GM12892 (cell line): Measurements from ENCODE around the gene DTD1.

Source experiments
- DNase-seq: peaks from one replicate; pipeline ENCODE4 v3.0.0; 2011; ENCODE audit not compliant: insufficient read length
- FAIRE-seq: peaks from 2 replicates; lab custom pipeline; 2011; peaks lifted over from hg19 to GRCh38; lab: Jason Lieb, UNC
- POLR2A ChIP-seq: IDR thresholded peaks from 2 replicates; pipeline ENCODE4 v1.6.1; 2011; ENCODE audit warnings: low read depth, low read length, control low read depth
- POLR2AphosphoS5 ChIP-seq: IDR thresholded peaks from 2 replicates; pipeline ENCODE4 v1.6.1; 2011; ENCODE audit warnings: low read depth, low read length, control low read depth
- TAF1 ChIP-seq: IDR thresholded peaks from 2 replicates; pipeline ENCODE4 v1.6.1; 2011; ENCODE audit warnings: low read depth, mild to moderate bottlenecking, control low read depth, low read length, borderline replicate concordance

The DTD1 gene

DNA sequence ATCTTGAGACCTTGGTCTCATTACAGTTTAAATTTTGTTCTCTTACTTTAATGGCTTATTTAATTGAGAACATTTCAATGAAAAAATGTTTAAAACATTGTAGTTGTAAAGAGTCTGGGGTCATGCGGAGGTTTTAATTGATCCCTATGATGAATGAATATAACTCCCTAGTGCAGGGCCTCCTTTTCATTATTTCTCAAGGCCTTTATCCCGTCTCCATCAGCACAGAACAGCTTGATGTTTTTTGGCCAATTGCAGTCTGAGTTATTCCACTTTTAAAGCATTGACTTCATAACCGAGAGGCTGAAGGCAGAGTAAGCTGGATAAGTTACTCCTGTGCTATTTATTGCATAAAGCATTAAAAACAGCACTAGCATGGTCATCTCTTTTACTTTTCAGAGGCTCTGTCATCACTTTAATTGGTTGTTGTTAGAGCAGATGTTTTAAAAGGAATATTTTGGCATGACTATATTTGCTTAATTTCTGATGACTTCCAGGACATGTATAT is 83.4 kb downstream of the DTD1 start:
- FAIRE-seq (no peak), DNase-seq (no peak)
- TF ChIP-seq POLR2AphosphoS5 (no peak), TAF1 (no peak), POLR2A (no peak)

DNA sequence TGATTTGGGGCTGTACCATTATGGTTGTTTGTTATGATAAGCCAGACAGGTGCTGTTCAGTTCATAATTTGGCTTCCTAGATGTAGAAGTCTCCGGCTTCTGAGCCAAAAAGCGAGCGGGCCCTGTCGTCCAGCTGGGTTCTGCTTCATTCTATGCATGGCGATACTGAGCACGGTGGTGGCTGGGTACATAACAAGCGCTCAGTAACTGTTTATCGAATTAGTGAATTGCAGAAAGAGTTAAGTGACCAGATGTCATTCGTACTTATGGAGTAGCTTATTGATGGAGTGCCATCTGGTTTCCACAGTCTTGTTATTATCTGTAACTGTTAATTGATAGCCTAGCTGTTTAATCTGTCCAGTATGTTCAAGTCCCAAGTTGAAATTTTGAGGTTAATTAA is 85.0 kb downstream of the DTD1 start:
- FAIRE-seq = no peak
- TF ChIP-seq TAF1 (no peak), POLR2A (no peak), POLR2AphosphoS5 (no peak)
- no peak for DNase-seq

DNA sequence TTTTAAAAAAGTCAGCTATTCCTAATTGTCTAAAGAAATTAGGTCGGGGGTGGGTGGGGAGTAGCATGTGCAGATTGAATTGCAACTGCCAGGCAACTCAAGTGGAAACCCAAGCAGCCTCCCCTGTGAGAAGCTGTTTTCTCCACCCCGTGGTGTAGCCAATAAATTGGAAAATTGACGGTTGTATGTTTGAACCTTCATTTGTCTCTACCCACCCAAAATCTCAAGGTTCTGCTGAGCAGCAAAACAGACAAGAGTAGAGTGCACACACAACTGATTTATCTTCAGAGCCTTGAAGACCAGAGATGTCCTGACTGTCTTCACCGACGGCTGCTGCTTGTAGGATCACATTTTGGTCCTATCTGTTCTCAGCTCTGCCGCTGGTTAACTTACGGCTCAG is 88.5 kb downstream of the DTD1 start:
- TF ChIP-seq POLR2A (no peak), POLR2AphosphoS5 (no peak), TAF1 (no peak)
- DNase-seq (no peak), FAIRE-seq (no peak)

GRCh38 chr20:18677126-18677525 is 89.3 kb downstream of the DTD1 start:
- TF ChIP-seq TAF1 (no peak), POLR2AphosphoS5 (no peak), POLR2A (no peak)
- FAIRE-seq (no peak), DNase-seq (no peak)

DNA sequence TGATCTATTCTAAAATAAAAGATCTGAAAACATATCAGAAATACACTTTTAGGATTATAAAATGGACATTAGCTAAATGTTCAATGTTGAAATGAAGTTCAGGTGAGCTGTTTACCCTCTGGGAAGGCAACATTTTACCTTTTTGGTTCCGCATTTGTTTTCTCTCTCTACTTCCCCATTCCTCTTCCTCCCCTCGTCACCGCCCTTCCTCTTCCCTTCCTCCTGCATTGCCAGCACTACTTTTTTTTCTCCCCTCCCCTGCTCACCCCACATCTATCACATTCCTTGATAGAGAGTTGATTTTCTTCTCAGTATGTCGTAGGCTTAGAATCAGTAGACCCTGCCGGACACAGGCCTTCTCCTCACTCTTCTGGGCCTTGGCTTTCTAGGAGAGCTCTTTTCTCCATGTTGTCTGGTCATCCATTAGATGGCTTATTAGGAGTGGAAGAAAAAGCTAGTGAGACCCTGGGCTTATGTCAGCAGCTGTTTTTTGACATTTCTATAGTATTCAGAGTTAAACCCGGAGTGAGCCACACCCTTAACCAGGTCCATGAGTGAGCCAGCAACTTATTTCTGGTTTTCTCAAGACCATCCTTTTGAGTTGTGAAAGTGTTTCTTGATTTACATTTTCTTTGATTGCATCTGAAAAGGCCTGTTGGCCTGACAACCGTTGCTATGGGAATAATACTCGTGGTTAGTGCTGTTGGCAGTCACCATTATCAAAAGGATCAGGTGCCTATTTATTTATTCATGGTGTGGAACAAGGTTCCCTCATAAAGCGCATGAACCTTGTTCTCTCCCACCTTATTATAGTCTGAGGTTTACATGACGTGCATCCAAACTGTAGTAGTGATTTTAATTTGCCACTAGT is 90.9 kb downstream of the DTD1 start:
- no peak for DNase-seq
- FAIRE-seq = no peak
- TF ChIP-seq POLR2AphosphoS5 (no peak), TAF1 (no peak), POLR2A (no peak)

DNA sequence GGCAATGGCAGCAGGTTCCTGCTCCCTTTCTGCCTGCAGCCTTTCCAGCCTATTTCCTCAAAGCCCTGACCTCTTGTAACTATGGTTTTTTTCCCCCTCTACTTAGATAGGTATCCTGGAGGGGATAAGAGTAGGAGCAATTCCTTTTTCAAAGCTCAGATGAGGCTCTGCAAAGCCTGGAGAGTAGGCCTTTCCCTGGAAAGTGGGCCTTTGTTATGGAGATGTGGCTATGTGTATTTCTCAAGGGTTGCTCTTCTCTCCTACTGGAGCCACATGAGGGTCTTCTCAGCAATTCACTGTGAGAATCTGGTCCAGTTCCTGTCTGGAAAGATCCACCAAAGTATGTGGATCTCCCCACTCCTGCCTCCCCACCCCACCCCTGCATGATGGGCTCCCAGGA is 96.0 kb downstream of the DTD1 start:
- DNase-seq (no peak), FAIRE-seq (no peak)
- TF ChIP-seq POLR2AphosphoS5 = no peak
- no peak for TF ChIP-seq TAF1
- TF ChIP-seq POLR2A = no peak

GRCh38 chr20:18684775-18685174 is 96.9 kb downstream of the DTD1 start:
- DNase-seq (no peak), FAIRE-seq (no peak)
- TF ChIP-seq TAF1 = no peak
- no peak for TF ChIP-seq POLR2A
- no peak for TF ChIP-seq POLR2AphosphoS5

DNA sequence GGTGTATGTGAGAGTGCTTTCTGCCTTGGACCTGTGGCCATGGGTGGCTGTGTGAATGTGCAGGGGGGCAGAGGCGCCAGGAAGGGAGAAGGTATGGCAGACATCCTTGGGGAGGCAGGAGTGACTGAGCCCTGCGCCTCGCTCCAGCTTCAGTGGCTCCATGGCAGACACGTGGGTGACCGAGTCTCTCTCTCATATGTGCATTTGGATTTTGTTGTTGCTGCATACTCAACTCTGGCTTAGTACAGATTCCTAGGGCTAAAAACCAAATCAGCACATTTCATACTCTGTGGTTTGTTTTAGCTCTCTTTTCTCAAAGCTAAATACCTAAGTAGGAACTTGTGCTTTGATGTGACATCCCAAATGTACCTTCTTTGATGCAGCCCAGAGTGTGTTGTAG is 97.6 kb downstream of the DTD1 start:
- FAIRE-seq = no peak
- TF ChIP-seq TAF1 (no peak), POLR2A (no peak), POLR2AphosphoS5 (no peak)
- DNase-seq = no peak

DNA sequence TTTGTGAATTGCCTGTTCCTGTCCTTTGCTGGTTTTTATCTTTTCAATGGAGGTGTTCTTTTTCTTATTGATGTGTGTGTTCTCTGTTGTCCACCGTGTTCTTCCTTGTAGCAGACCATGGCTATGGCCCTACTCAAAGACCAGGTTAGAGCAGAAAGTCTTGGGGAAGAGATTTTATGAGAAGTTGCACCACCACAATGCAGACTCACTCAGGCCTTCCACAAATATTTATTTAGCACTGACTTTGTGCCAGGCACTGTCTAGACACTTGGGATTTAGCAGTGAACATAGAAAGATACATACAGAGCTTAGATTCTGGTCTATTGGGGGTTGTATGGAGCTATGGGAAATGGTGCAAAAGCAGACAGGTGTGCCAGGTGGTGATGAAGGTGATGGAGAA is 98.8 kb downstream of the DTD1 start:
- DNase-seq (no peak), FAIRE-seq (no peak)
- TF ChIP-seq TAF1 = no peak
- no peak for TF ChIP-seq POLR2AphosphoS5
- no peak for TF ChIP-seq POLR2A

- FAIRE-seq = no peak
- TF ChIP-seq POLR2AphosphoS5 = no peak
- TF ChIP-seq POLR2A = no peak
- no peak for TF ChIP-seq TAF1
- DNase-seq = no peak
Observed at GRCh38 chr20:18688676-18689075, 100.8 kb downstream of the DTD1 start.

DNA sequence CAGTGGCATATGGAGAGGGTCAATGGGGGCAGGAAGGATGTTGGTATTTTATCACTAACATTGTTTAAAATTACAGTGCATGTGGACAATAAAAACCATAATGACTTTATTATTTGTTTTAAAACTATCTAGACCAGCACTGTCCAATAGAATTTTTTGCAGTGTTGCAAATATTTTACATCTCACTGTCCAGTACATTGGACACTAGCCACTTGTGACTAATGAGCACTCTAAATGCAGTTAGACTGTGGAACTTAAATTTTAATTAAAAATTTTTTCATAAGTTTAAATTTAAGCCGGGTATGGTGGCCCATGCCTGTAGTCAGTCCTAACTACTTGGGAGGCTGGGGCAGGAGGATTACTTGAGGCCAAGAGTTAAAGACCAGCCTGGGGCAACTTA is 101.7 kb downstream of the DTD1 start:
- TF ChIP-seq POLR2A = no peak
- TF ChIP-seq TAF1 = no peak
- TF ChIP-seq POLR2AphosphoS5 = no peak
- DNase-seq (no peak), FAIRE-seq (no peak)

- FAIRE-seq = no peak
- no peak for DNase-seq
- TF ChIP-seq POLR2AphosphoS5 (no peak), TAF1 (no peak), POLR2A (no peak)
Observed at GRCh38 chr20:18692447-18692846, 104.6 kb downstream of the DTD1 start.
